ENCODE measurements around the gene DNAAF1. TPM values are rescaled to one million over a fixed set of nuclear protein-coding genes. Genes with fewer than 3 reads are reported as not detected.

Gene DNAAF1
- total RNA-seq (2022): 0.07 TPM in 1 of 2 replicates, not detected in the other
- percentile 3 among the genes with signal in this experiment for Bru-seq, nascent RNA
- percentile 3 among the genes with signal in this experiment for BruChase-seq, experiment 1, labeled RNA remaining after a 2-hour chase
- percentile 3 among the genes with signal in this experiment for BruChase-seq, experiment 2, labeled RNA remaining after a 6-hour chase
- long read RNA-seq: 0 reads

DNA sequence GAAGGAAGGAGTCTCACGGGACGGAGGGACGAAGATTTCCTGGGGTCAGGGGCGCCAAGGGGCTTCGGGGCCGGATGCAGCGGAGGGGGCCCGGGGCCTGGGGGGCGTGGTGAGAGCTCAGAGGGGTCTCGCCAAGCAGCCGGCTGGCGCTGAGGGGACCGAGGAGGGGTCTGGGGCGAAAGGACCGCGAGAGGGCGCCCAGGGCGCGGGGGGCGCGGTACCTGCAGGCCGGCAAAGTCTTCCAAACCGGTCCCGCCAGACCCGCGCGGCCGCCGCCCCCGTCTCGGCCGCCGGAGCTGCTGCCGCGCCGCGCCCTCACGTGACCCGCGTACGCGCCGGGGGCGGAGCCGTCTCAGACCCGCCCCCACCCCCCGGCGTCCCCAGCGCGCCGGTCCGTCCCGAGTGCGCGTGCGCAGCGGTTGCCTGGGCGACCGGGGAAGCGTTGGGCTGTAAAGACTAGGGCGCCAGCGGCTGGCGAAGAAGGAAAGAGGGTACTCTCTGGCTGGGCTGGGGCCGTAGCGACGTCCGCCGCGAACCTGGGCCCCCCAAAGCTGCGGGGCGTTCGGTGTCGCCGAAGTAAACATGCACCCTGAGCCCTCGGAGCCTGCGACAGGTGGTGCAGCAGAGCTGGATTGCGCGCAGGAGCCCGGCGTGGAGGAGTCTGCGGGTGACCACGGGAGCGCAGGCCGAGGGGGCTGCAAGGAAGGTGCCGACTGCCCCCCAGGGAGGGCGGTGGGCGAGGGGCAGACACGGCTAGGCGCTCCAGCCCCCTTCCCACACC, at the start of gene DNAAF1, which contains the start of gene HSDL1:
TSS of gene DNAAF1 (plus strand) at position 450 of the 781 bp plus-strand sequence. CDS start at position 583, 133 bp downstream.
TSS of gene HSDL1 (minus strand) at position 319 of the 781 bp plus-strand sequence. CDS start 13,856 bp downstream, outside the sequence.
- intact Hi-C loops (cut with micrococcal nuclease; ENCODE audit: unreplicated experiment): loop anchor here (1.0 kb wide), 3 partner anchors 29 to 42 kb away; partner anchors contain the start of genes MBTPS1 and TAF1C
- Histone ChIP-seq H3K9me3 (no peaks in the 10 kb centered on the region), H3K4me1 (no peaks in the 10 kb centered on the region), H3K4me3 (ENCODE audit: low read depth, low read length) (peak within 1 kb of the TSS; percentile 64), H3K36me3 (ENCODE audit: control insufficient read depth, insufficient read depth, low read length) (no peaks in the 10 kb centered on the region), H3K27me3 (replicated peaks; ENCODE audit: control insufficient read depth, insufficient read depth, low read length) (no peaks in the 10 kb centered on the region)
- peaks cover 16% of the 10 kb centered on the region for H3K36me3 Mint-ChIP-seq (ENCODE audit: insufficient read depth, unreplicated experiment)
- TF ChIP-seq, protein P1, sequence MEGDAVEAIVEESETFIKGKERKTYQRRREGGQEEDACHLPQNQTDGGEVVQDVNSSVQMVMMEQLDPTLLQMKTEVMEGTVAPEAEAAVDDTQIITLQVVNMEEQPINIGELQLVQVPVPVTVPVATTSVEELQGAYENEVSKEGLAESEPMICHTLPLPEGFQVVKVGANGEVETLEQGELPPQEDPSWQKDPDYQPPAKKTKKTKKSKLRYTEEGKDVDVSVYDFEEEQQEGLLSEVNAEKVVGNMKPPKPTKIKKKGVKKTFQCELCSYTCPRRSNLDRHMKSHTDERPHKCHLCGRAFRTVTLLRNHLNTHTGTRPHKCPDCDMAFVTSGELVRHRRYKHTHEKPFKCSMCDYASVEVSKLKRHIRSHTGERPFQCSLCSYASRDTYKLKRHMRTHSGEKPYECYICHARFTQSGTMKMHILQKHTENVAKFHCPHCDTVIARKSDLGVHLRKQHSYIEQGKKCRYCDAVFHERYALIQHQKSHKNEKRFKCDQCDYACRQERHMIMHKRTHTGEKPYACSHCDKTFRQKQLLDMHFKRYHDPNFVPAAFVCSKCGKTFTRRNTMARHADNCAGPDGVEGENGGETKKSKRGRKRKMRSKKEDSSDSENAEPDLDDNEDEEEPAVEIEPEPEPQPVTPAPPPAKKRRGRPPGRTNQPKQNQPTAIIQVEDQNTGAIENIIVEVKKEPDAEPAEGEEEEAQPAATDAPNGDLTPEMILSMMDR (IDR thresholded peaks at IDR 0.05; ENCODE audit: insufficient read depth in 1 of 2, low read depth in 1 of 2, low read length in 1 of 2, severe bottlenecking in 1 of 2, unreplicated experiment in 1 of 2): peak; percentile 58 to 70
- CTCF ChIA-PET: interaction anchor here (0.9 to 2.6 kb wide), 5 partner anchors 32 to 216 kb away, joined by 3 to 12 read pairs (median 3); partner anchors contain the start of gene TAF1C
- no TSS peak for BruUV-seq (replicated peaks)
- POLR2A ChIA-PET: interaction anchor here (1.0 to 1.2 kb wide), 2 partner anchors 11 to 28 kb away, joined by 3 to 4 read pairs; partner anchors contain the start of gene MBTPS1
- H3K27ac Mint-ChIP-seq (ENCODE audit: unreplicated experiment): peak within 1 kb of the TSS; percentile 88
- peaks cover 15% of the 10 kb centered on the region for H3K4me1 Mint-ChIP-seq (ENCODE audit: low read depth, unreplicated experiment)
- peak within 1 kb of the TSS; percentile 93 for H3K4me3 Mint-ChIP-seq (ENCODE audit: unreplicated experiment)
- H3K27me3 Mint-ChIP-seq (ENCODE audit: insufficient read depth, unreplicated experiment): peaks cover 10% of the 10 kb centered on the region
- no peaks in the 10 kb centered on the region for H3K9me3 Mint-ChIP-seq (ENCODE audit: unreplicated experiment)
- peak; percentile 89 to 98 for DNase-seq

DNA sequence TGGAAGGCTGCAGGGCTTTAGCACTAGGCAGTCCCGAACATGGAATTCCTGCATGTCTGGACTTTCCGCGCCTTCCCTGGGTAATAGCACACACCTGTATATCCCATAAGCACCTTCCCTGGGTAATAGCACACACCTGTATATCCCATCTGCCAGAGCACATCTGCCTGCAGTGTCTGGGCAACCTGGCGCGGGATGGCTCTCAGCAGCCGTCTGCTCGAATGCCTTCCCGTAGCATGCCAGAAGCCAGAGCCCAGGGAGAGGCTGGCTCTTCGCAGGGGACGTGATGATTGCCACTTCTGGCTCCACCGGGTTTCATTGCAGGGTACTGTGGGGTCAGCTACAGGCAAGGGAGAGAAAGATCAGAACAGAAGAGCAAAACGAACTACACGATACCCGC, 49.6 kb upstream of the DNAAF1 start:
- Mint-ChIP-seq H3K27me3 (ENCODE audit: insufficient read depth, unreplicated experiment) (no peaks in the 10 kb centered on the region), H3K4me3 (ENCODE audit: unreplicated experiment) (peak overlapping the region; percentile 39), H3K27ac (ENCODE audit: unreplicated experiment) (peak overlapping the region; percentile 75), H3K4me1 (ENCODE audit: low read depth, unreplicated experiment) (peaks cover 6% of the 10 kb centered on the region), H3K36me3 (ENCODE audit: insufficient read depth, unreplicated experiment) (peaks cover 64% of the 10 kb centered on the region), H3K9me3 (ENCODE audit: unreplicated experiment) (no peaks in the 10 kb centered on the region)
- intact Hi-C loops (cut with micrococcal nuclease; ENCODE audit: unreplicated experiment): no loop called here
- peaks cover 19% of the 10 kb centered on the region for H3K4me1 ChIP-seq
- TF ChIP-seq, protein P1 (IDR thresholded peaks at IDR 0.05; ENCODE audit: insufficient read depth in 1 of 2, low read depth in 1 of 2, low read length in 1 of 2, severe bottlenecking in 1 of 2, unreplicated experiment in 1 of 2): no peak
- CTCF ChIA-PET: no interaction called here
- POLR2A ChIA-PET: no interaction called here
- DNase-seq: no peak
- no TSS peak for BruUV-seq (replicated peaks)
- no peak overlapping the region for H3K4me3 ChIP-seq (ENCODE audit: low read depth, low read length)
- H3K27me3 ChIP-seq (replicated peaks; ENCODE audit: control insufficient read depth, insufficient read depth, low read length): no peaks in the 10 kb centered on the region
- peaks cover 10% of the 10 kb centered on the region for H3K36me3 ChIP-seq (ENCODE audit: control insufficient read depth, insufficient read depth, low read length)
- H3K9me3 ChIP-seq: no peaks in the 10 kb centered on the region

DNA sequence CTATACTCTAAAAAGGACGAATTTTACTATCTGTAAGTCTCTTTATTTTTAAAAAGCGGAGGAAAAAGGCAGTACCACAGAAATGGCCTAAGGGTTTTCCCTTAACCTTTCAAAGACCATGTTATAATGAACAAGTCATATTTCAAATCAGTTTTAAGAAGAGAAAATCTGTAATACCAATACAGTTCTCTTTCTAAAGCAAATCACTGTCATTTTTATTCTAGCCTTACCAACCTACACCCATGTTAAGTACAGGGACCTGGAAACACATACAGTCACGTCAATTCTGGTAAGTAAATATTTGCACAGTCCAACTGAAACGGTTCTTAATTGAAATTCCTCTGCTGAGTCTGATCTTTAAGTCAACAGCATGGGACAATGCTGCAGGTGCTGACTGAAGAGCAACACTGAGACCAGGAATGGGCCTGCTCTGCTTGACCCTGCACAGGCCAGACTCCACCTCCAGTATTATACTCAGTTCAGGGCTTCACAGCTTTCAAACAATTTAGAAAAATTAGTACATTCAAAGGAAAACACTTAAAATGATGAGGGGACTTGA, 48.6 kb upstream of the DNAAF1 start:
- TF ChIP-seq, protein P1 (IDR thresholded peaks at IDR 0.05; ENCODE audit: insufficient read depth in 1 of 2, low read depth in 1 of 2, low read length in 1 of 2, severe bottlenecking in 1 of 2, unreplicated experiment in 1 of 2): no peak
- H3K4me1 Mint-ChIP-seq (ENCODE audit: low read depth, unreplicated experiment): peaks cover 6% of the 10 kb centered on the region
- H3K4me1 ChIP-seq: peaks cover 19% of the 10 kb centered on the region
- ChIA-PET POLR2A (interaction anchor here (2.1 kb wide), 1 partner anchor 20 kb away, joined by 8 read pairs; the partner anchor contains the start of gene MBTPS1), CTCF (no interaction called here)
- H3K9me3 ChIP-seq: no peaks in the 10 kb centered on the region
- peaks cover 10% of the 10 kb centered on the region for H3K36me3 ChIP-seq (ENCODE audit: control insufficient read depth, insufficient read depth, low read length)
- H3K27me3 Mint-ChIP-seq (ENCODE audit: insufficient read depth, unreplicated experiment): no peaks in the 10 kb centered on the region
- intact Hi-C loops (cut with micrococcal nuclease; ENCODE audit: unreplicated experiment): loop anchor here (1.0 kb wide), 3 partner anchors 12 to 45 kb away; partner anchors contain the start of gene MBTPS1
- H3K36me3 Mint-ChIP-seq (ENCODE audit: insufficient read depth, unreplicated experiment): peaks cover 65% of the 10 kb centered on the region
- no peak overlapping the region for H3K4me3 Mint-ChIP-seq (ENCODE audit: unreplicated experiment)
- no peaks in the 10 kb centered on the region for H3K27me3 ChIP-seq (replicated peaks; ENCODE audit: control insufficient read depth, insufficient read depth, low read length)
- H3K4me3 ChIP-seq (ENCODE audit: low read depth, low read length): no peak overlapping the region
- no peaks in the 10 kb centered on the region for H3K9me3 Mint-ChIP-seq (ENCODE audit: unreplicated experiment)
- BruUV-seq (replicated peaks): no TSS peak
- peak; percentile 74 to 79 for DNase-seq
- H3K27ac Mint-ChIP-seq (ENCODE audit: unreplicated experiment): peak overlapping the region; percentile 65

Data from Caco-2 (cell line).